Gastrocnemius medialis (tissue), 4 donors: Measurements from ENCODE around the gene PIM3.

Experiments used
- POLR2A ChIP-seq, 2 donors: fragments of 450-650 bp; IDR thresholded peaks; one replicate each; pipeline ENCODE4 v1.6.1; 2017; ENCODE audit warnings: antibody characterized with exemption in 2 of 2, mild to moderate bottlenecking in 2 of 2, moderate library complexity in 2 of 2
- TF ChIP-seq, protein P1 (sequence below), 5 experiments: fragments of 450-650 bp in 3 of 5; fragments of 200-600 bp in 2 of 5; sonication (generic) in 2 of 5; IDR thresholded peaks in 4 of 5; conservative IDR thresholded peaks in 1 of 5; 1 replicate in 4 of 5; 2 replicates in 1 of 5; pipeline ENCODE4 v1.5.1; 2016 to 2019; ENCODE audit warnings: antibody characterized with exemption in 5 of 5, mild to moderate bottlenecking in 3 of 5, moderate library complexity in 3 of 5

GRCh38 chr22:50001388-50002231 is 41.0 kb downstream of the PIM3 start:
- TF ChIP-seq, protein P1, sequence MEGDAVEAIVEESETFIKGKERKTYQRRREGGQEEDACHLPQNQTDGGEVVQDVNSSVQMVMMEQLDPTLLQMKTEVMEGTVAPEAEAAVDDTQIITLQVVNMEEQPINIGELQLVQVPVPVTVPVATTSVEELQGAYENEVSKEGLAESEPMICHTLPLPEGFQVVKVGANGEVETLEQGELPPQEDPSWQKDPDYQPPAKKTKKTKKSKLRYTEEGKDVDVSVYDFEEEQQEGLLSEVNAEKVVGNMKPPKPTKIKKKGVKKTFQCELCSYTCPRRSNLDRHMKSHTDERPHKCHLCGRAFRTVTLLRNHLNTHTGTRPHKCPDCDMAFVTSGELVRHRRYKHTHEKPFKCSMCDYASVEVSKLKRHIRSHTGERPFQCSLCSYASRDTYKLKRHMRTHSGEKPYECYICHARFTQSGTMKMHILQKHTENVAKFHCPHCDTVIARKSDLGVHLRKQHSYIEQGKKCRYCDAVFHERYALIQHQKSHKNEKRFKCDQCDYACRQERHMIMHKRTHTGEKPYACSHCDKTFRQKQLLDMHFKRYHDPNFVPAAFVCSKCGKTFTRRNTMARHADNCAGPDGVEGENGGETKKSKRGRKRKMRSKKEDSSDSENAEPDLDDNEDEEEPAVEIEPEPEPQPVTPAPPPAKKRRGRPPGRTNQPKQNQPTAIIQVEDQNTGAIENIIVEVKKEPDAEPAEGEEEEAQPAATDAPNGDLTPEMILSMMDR (IDR thresholded peaks at IDR 0.05 in 4 of 5, conservative IDR thresholded peaks at IDR 0.05 in 1 of 5) = no peak
- TF ChIP-seq POLR2A (IDR thresholded peaks at IDR 0.05) = no peak
